ENCODE results near the gene MCOLN2. TPM values are rescaled to one million over a fixed set of nuclear protein-coding genes. Genes with fewer than 3 reads are reported as not detected.

The MCOLN2 gene
- total RNA-seq, 1 donor from 2014 or later, result 1.8 TPM

GRCh38 chr1:84985365-84985764 is 11.5 kb downstream of the MCOLN2 start:
- DNase-seq (ENCODE audit: low spot score), result no peak

GRCh38 chr1:84982395-84982794 is 14.5 kb downstream of the MCOLN2 start:
- DNase-seq (ENCODE audit: low spot score), result no peak

- no peak for DNase-seq (ENCODE audit: low spot score)
Observed at GRCh38 chr1:84975035-84975434, 21.9 kb downstream of the MCOLN2 start.

- DNase-seq (ENCODE audit: low spot score), result no peak
Observed at GRCh38 chr1:84973498-84974334, 23.2 kb downstream of the MCOLN2 start.

GRCh38 chr1:84972377-84972987 is 24.4 kb downstream of the MCOLN2 start:
- no peak for DNase-seq (ENCODE audit: low spot score)

GRCh38 chr1:84971957-84972356 is 25.0 kb downstream of the MCOLN2 start:
- no peak for DNase-seq (ENCODE audit: low spot score)

- DNase-seq (ENCODE audit: low spot score), result no peak
Observed at GRCh38 chr1:84969489-84970250, 27.2 kb downstream of the MCOLN2 start.

GRCh38 chr1:84968865-84969264 is 28.0 kb downstream of the MCOLN2 start:
- DNase-seq (ENCODE audit: low spot score), result no peak

GRCh38 chr1:84968101-84968500 is 28.8 kb downstream of the MCOLN2 start:
- DNase-seq (ENCODE audit: low spot score), result no peak

GRCh38 chr1:84967666-84968065 is 29.2 kb downstream of the MCOLN2 start:
- no peak for DNase-seq (ENCODE audit: low spot score)

- DNase-seq (ENCODE audit: low spot score), result no peak
Observed at GRCh38 chr1:84963021-84963420, 33.9 kb downstream of the MCOLN2 start.

GRCh38 chr1:84961316-84961715 is 35.6 kb downstream of the MCOLN2 start:
- DNase-seq (ENCODE audit: low spot score), result no peak

- no peak for DNase-seq (ENCODE audit: low spot score)
Observed at GRCh38 chr1:84960371-84960770, 36.5 kb downstream of the MCOLN2 start.

GRCh38 chr1:84959294-84959693 is 37.6 kb downstream of the MCOLN2 start:
- no peak for DNase-seq (ENCODE audit: low spot score)

GRCh38 chr1:84957966-84958365 is 38.9 kb downstream of the MCOLN2 start:
- no peak for DNase-seq (ENCODE audit: low spot score)

- no peak for DNase-seq (ENCODE audit: low spot score)
Observed at GRCh38 chr1:84956655-84957054, 40.3 kb downstream of the MCOLN2 start.

- no peak for DNase-seq (ENCODE audit: low spot score)
Observed at GRCh38 chr1:84956097-84956496, 40.8 kb downstream of the MCOLN2 start.

- DNase-seq (ENCODE audit: low spot score), result no peak
Observed at GRCh38 chr1:84949664-84950063, 47.2 kb downstream of the MCOLN2 start.

- DNase-seq (ENCODE audit: low spot score), result no peak
Observed at GRCh38 chr1:84947536-84948410, 49.1 kb downstream of the MCOLN2 start.

- DNase-seq (ENCODE audit: low spot score), result no peak
Observed at GRCh38 chr1:84946631-84947030, 50.3 kb downstream of the MCOLN2 start.

- peak; percentile 79 for DNase-seq (ENCODE audit: low spot score)
Observed at GRCh38 chr1:84944767-84945486, 52.0 kb downstream of the MCOLN2 start.
